C4-2B (cell line): ENCODE measurements around the gene MINDY4.

Experiments used
- H3K27ac ChIP-seq: fragments of 450-650 bp; 2 replicates; pipeline ENCODE4 v1.5.1; 2017
- ZFX ChIP-seq: fragments of 450-650 bp; IDR thresholded peaks from 2 replicates; pipeline ENCODE4 v1.6.1; 2017
- TF ChIP-seq, protein P1 (sequence below): fragments of 450-650 bp; conservative IDR thresholded peaks from 2 replicates; pipeline ENCODE4 v1.5.1; 2017; ENCODE audit warnings: mild to moderate bottlenecking

Gene MINDY4

DNA sequence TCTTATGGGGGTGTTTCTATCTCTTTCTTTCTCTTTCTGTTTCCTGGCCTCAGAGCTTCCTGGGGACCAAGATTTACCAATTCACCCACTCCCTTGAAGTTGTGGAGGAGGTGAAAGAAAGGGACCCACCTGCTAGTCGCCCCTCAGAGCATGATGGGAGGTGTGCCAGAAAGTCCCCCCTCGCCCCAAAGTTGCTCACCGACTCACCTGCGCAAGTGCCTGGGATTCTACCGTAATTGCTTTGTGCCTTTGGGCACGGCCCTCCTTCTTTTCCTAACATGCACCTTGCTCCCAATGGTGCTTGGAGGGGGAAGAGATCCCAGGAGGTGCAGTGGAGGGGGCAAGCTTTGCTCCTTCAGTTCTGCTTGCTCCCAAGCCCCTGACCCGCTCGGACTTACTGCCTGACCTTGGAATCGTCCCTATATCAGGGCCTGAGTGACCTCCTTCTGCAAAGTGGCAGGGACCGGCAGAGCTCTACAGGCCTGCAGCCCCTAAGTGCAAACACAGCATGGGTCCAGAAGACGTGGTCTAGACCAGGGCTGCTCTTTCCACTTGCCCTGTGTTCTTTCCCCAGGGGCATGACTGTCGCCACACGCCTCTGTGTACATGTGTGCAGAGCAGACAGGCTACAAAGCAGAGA, 152.7 kb downstream of the MINDY4 start:
- TF ChIP-seq, protein P1, sequence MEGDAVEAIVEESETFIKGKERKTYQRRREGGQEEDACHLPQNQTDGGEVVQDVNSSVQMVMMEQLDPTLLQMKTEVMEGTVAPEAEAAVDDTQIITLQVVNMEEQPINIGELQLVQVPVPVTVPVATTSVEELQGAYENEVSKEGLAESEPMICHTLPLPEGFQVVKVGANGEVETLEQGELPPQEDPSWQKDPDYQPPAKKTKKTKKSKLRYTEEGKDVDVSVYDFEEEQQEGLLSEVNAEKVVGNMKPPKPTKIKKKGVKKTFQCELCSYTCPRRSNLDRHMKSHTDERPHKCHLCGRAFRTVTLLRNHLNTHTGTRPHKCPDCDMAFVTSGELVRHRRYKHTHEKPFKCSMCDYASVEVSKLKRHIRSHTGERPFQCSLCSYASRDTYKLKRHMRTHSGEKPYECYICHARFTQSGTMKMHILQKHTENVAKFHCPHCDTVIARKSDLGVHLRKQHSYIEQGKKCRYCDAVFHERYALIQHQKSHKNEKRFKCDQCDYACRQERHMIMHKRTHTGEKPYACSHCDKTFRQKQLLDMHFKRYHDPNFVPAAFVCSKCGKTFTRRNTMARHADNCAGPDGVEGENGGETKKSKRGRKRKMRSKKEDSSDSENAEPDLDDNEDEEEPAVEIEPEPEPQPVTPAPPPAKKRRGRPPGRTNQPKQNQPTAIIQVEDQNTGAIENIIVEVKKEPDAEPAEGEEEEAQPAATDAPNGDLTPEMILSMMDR = no peak
- TF ChIP-seq ZFX = no peak
- H3K27ac ChIP-seq = no peak overlapping the region

DNA sequence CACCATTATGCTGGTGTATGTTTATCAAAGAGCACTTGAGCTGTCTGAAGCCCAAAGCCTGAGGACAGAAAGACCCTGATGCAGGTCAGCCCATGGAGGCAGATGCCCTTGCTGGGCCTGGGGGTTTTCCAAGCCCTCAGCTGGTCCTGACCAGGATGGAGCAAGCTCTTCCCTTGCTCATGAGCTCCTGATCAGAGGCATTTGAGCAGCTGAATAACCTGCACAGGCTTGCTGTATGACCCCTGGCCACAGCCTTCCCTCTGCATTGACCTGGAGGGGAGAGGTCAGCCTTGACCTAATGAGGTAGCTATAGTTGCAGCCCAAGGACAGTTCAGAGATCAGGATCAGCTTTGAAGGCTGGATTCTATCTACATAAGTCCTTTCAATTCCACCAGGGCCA, 153.4 kb downstream of the MINDY4 start:
- TF ChIP-seq, protein P1 = no peak
- no peak for TF ChIP-seq ZFX
- H3K27ac ChIP-seq = no peak overlapping the region

DNA sequence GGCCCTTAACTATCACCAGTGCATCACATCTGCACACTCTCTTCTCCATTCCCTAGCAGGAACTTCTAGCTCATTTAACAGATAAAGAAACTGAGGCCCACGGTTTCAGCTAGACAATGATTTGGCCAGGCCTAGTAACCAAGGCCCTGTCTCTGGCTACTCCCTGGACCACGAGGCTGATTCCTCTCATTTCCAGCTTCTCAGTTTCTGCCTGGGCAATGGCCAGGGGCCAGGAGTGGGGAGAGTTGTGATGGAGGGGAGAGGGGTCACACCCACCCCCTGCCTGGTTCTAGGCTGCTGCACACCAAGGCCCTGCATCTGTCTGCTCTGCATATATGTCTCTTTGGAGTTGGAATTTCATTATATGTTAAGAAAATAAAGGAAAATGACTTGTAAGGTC, 153.9 kb downstream of the MINDY4 start:
- TF ChIP-seq ZFX = no peak
- TF ChIP-seq, protein P1 = no peak
- no peak overlapping the region for H3K27ac ChIP-seq

DNA sequence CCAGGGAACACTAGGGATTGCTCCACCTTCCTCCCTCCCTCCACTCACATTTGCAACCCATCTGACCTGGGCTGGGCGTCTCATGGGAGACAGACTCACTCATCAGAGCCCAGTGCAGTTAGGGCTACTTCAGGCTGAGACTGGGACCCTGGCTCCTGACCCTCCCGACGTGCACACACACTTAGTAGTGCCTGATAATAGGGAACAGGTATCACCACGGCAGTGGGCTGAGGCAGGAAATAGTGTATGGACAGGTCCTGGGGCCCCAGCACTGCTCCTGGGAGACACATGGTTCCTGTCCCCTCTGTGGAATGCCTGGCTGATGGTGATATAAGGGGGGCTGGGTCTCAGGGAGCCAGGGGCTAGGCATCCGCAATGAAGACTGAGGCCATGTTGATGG, 154.7 kb downstream of the MINDY4 start:
- no peak overlapping the region for H3K27ac ChIP-seq
- TF ChIP-seq, protein P1 = no peak
- no peak for TF ChIP-seq ZFX

DNA sequence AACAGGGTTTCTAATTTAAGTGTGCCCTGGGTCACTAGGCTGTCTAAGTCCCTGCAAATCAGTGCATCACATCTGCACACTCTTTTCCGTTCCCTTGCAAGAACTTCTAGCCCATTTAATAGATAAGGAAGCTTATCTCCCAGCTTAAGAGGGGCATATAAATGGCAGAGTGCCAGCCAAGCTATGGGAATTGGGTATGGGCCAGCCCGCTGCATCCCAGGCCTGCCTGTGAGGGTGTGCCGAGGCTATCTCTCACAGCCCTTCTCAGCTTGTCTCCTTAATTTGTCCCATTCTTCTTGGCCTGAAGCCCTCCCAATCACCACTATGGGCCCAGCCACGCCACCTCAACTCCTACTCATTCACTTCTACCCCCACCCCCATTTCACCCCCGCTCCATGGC, 155.1 kb downstream of the MINDY4 start:
- H3K27ac ChIP-seq = no peak overlapping the region
- TF ChIP-seq, protein P1 = no peak
- no peak for TF ChIP-seq ZFX

DNA sequence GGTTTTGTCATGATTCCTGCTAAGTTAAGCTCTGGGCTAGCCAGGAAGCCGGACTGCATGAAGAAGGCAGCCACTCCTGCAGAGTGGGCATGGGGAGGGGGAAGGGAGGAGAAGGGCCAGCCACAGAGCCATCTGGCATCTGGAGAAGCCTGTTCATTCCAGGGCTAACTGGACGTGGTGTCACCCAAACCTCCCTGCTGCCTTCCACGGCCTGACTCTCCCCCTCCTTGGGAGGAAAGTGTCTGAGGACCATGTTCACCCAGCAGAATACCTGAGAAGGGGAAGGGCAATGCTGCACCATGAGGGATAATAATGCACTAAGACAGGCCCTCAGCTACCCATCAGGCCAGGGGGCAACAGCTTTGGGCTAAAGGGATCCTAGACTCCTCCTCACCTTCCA, 155.8 kb downstream of the MINDY4 start:
- no peak overlapping the region for H3K27ac ChIP-seq
- TF ChIP-seq, protein P1 = no peak
- no peak for TF ChIP-seq ZFX

DNA sequence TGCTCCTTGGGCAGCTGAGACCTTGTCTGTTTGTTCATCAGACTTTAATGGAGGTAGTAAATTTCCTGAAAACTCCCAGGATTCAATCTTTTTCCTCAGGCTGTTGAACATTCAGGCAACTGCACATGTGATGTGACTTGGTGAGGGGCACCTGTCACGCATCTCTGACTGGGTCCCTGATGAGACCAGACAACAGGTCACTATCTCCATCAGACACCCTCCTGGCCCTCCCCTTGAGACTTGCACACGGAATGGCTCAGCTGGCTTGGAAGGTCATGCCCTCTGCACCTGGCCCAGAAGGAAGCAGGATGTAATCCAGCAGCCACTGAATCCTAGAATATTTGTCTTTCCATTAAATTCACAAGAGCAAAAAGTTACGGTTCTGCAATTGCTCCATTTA, 156.3 kb downstream of the MINDY4 start:
- no peak overlapping the region for H3K27ac ChIP-seq
- no peak for TF ChIP-seq ZFX
- TF ChIP-seq, protein P1 = no peak
